Activated CD8-positive, alpha-beta memory T cell treated with anti-CD3 and anti-CD28 coated beads for 4 hours (primary cell): Measurements from ENCODE around the gene SLC7A1.

Experiments
- DNase-seq, 2 donors: peaks; one replicate each; pipeline ENCODE4 v3.0.0-alpha.2; 2020; ENCODE audit warnings: low read depth in 2 of 2

Gene SLC7A1

DNA sequence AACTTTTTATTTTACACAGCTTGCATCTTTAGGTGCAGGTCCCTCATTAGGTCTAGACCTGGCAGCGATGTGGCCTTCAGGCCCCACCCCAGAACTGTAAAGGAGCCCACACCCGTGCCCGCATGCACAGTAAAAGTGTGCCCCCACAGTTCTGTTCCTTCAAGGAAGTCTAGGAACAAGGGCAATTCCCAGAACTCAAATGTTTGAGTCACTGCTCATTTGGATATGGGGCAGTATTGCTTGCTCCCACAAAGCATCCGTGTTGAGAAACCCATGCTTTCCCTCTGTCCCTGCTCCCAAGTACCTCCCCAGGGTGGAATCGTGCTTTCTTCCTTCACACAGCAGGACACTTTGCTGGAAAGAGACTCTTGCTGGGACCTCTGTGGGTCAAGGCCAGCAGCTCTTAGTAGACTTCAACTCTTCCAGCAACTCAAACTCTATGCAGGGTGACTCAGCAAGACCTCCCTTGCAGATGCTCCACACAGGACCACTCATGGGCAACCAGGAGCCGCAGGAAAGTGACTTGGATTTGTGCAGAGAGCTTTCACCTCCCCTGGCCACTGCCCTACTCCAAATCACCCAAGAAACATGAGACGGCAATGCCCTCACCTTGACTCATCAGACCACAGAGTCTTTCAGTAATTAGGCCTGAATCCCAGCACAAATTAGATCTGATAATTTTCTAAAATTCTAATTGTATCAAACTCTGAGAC is 12.3 kb downstream of the SLC7A1 start:
- no peak for DNase-seq

DNA sequence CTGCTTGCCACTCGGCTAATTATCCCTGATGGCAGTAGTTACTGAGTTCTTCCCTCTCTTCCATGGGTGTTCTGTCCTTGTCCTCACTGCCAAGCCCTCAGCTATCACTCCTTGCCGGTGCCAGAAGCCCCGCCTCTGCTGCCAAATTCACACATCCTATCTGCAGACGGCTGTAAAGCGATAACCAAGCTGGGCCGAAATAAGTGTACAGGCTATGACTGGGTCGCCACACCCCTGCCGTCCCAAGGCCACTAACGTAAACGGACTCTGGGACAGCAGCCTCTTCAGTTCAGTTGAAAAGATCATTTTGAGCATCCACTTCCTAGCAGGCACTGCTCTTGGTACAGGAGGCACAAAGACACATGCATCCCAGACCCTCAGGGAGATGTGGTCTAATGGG is 13.3 kb downstream of the SLC7A1 start:
- no peak for DNase-seq

DNA sequence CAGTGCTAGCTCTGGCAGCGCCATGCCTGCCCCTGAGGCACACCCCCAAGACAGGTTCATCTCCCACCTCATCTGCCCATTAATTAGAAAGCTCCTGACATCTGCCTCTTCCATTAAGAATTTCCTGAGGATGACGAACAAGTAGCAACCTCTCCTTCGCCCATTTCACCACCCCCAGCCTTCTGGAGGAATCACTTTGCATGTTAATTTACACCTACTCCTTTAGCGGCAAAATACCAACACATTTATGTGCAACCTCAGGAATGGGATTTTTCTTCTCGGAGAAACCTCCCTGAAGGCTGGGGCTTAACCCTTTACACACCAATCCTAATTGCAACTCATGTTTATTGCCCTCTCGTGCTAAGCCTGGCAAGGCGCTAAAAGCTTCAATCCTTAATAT is 13.8 kb downstream of the SLC7A1 start:
- no peak for DNase-seq

DNA sequence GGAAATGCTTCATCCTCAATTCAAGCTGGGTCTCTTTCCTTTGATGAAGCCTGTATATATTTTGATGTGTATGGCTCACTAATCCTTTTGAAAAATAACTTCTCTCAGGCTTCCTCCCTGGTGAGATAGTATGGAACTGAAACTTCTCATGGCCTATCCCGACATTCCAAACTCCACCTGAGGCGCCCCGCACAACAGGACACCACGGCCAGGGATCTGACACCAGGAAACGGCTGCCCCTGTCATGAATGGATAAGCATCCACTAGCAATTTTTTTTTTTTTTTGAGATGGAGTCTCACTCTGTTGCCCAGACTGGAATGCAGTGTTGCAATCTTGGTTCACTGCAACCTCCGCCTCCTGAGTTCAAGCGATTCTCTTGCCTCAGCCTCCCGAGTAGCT is 16.4 kb downstream of the SLC7A1 start:
- DNase-seq = no peak

DNA sequence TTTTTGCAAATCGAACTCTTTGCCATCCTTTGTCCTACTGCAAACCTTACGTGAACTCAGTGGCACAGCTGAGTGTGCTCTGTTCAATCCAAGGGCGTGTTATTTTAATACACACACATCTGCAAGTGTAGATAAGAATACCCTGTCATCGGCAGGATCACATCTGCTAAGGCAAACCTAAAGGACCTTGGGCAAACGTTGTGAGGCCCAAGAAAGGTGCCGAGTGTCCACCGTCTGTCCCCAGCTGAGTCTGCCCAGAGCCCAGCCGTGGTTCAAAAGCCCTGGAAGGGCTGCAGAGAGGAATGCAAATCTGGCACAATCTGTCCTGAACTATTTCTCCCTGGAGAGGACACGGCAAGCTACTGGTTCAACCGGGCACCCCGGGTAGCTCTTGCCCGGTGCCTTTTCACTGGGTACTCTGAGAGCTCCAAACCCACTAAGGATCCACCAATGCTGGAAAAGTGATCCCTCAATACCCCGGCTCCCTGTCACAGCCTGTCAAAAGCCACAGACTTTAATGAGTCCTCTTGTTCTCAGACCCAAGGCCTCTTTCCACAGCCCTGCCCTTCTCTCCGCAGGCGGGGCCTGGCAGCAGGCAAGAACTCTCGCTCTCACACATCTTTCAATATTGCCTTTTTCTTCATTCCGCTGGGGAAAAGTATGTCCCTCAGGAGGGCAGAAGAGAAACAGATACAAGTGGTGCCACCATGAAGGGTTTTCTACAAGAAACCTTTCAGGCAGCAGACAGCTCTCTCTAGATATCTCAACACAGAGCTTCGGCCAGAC is 17.0 kb downstream of the SLC7A1 start:
- DNase-seq = no peak

DNA sequence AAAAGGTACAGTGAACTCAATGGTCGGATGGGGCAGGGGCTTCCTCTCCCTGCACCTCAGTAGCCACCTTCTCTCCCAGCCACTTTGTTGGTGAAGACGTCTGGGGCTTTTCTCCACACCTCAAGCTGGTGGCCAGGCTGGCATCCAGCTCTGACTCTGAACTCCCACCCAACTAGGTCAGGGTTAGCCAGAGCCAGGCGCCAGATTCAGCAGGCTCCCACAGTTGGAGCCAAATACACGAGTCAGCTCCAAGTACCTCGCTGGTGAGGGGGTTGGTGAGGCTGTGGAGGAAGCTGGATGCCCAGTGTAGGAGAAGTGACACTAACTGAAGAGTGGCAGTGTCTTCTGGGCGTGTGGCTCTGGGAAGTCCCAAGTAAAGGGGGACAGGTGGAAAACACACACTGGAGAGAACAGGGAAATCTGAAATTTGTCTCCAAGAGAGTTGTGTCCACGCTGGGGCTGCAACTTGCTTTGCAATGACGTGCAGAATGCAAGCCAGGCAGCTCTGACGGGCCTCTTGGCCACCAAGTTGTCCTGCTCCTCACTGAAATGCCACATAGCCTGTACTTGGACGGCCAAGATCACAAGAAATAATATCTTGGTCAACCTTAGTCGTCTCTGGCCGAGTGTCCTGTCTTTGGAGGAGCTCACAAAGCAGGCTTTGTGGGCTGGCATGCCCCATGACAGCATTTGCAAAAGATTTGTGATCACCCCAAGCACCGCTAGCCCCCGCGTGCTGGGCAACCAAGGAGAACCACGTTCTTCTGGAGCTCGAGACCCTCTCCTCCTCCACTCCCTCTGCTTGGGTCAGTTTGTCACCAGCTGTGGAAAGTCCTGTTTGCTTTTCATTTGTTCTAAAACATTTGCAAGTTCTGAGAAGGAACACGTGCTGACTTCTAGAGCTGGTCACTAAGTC is 18.1 kb downstream of the SLC7A1 start:
- DNase-seq = no peak

DNA sequence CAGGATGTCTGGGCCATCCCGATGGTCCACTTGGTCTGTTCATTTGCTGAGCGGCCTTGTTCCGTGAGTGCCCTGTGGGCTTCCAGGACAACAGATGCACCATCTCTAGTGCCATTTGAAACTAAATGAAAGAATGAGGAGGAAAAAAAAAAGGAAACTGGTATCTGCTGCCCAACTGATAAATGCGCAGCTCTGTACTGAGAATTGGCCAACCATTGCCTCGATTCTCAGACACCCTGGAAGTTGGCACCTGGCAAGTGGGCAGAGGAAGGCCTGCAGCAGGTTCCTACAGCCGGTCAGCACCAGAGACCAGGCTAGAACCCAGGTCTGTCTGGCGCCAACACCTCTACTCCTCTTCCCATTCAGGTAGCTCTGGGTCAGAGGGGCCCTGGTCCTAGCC is 18.9 kb downstream of the SLC7A1 start:
- no peak for DNase-seq

DNA sequence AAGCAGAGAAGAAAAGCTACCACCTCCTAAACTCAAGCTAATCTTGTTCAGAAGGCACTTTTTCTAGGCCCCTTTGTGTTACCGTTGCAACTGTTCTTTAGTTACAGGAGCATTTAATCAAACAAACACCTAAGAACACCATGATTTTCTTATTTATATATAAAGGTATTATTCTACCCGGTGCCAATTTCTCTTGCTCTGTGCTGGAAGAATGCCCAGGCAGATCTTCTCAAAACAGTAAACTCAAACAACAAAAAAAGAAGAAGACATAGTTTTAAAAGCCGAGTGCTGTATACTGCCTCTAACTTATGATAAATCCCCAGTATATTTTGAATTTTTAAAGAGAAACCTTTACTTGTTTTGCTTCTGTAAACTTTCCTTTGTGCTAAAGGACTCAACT is 20.4 kb downstream of the SLC7A1 start:
- DNase-seq = no peak

DNA sequence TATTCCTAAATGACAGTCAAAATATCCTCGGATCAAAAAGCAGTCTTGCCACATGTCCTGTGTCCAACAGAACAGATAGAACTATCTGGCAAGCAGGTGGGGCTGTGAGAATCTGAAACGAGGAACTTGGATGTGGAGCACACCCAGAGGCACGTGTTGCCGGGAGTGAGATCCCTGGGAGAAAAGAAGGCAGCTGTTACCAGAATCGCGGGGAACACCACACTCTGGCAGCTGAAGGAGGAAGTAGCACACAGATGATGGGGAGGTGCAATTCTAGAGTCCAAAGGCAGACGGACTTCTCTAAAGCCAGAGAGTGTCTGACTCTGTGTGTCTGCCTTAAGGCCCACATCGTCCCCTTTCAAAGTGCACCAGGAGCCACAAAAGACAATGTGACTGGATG is 22.3 kb downstream of the SLC7A1 start:
- DNase-seq = no peak

DNA sequence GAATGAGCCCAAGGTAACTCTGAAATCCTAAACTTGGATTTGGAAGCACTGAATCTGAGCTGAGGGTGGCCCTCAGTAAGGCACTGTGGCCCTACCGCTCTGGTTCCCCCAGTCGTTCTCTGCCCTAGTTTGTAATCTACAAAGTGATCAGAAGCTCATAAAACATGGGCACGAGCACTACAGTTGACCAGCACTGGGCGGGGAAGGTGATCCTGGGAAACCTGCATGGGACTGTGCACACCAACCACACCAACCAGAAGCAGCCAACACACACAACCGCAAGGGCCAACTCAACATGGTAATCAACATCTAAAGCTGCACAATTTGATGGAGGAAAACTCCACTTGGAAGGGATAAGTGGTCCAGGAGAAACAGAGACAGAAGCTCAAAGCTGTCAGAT is 22.9 kb downstream of the SLC7A1 start:
- DNase-seq = no peak

DNA sequence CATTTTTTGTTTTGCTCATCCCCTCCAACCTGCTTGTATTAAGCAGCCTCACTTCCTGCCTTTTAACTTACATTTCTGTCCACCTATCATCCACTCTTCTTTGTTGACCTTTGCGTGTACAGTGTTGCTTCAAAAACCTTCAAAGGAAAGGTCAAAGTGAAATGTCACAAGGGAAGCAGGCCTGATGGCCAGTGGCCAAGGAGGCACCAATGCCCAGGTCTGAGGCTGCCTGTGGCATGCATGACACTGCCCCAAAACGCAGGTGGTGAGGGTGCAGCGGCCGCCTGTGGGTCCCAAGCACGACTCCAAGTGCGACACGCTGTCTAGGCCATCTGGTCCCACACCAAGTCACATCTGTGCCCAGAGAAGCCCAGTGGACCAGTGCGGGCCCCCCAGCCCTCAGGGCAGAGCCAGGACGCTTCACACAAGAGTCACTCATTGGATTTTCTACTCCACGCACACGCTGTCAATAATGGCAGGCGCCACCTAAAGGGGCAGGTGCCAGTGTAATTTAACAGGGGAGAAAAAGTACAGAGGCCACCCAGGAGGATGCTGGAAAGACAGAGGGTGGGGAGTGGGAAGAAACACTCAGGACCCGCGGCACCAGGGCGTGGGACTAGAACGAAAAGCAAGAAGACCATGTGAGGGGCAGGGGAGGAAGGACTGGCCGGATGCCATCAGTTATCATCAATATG is 23.5 kb downstream of the SLC7A1 start:
- DNase-seq = no peak

DNA sequence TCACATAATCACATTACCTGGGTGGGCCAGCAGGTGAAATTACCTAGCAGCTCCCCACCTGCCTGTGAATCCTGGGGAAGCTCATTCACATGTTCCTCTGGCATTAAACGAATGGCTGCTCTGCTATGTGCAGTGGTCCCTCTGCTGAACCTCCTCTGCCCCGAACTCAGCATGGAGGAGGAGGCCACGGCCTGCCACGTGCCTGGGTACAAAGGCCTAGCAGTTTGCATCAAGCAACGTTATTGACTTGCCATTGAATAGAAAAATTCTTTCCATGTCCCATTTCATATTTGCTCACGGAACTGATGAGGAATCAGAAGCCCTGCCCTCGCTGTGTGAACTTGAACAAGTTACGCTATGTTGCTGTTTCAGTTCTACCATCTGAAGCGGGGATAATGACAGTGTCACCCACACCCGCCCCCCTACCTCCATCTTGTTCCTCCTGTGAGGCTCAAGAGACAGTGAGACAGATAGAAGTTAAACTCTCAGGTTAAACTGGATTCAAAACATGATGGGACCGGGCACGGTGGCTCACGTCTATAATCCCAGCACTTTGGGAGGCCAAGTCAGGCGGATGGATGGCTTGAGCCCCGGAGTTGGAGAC is 25.3 kb downstream of the SLC7A1 start:
- no peak for DNase-seq

DNA sequence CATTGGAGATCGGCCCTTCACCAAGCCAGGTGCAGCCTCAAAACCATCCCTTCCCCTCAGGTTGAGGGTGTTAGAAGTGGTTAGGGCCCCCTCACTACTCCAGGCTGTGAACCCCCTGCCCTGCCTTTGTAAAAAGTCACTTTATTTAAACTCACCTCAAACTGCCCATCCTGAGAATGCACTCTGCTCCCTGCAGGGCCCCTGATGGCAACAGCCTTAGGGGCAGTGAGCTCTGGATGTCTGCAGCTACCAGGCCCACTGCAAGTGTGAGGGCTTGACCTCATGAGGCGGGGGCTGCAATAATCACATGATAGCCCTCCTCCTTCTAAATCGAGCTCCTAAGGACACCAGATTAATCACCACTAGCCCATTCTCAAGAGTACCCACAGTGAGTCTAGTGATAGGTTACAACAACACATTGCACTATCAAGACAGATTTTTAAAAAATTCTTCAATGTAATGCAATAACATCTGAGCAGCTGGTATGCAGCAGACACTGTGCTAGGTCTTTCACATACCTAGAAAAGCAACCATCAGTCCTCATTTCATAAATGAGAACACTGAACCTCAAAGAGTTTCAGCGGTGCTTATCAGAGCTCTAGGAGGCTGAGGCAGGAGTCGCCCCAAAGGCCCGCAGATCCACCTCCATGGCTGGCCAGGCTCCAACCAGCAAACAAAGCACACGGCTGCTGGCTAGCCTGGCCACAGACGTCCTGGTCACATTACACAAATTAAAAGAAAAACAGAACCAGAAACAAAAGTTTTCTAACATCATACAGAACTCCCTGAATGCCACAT is 26.0 kb downstream of the SLC7A1 start:
- no peak for DNase-seq

DNA sequence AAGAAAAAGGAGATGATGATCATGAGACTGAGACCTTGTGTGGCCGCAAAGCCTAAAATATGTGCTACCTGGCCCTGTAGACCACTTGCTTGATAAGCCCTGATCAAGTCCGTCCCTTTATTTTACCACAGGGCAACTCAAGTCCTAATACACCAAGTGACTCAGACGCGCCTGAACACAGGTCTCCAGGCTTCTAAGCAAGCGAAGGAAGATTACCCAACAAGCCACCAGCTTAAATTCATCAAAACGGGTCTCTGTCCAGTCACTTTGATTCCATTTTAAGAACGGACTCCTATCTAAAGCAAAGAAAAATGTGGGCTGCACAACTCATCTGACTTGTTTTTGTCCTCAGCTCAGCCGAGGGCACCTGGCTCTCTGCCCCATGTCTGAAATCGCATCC is 26.8 kb downstream of the SLC7A1 start:
- no peak for DNase-seq

DNA sequence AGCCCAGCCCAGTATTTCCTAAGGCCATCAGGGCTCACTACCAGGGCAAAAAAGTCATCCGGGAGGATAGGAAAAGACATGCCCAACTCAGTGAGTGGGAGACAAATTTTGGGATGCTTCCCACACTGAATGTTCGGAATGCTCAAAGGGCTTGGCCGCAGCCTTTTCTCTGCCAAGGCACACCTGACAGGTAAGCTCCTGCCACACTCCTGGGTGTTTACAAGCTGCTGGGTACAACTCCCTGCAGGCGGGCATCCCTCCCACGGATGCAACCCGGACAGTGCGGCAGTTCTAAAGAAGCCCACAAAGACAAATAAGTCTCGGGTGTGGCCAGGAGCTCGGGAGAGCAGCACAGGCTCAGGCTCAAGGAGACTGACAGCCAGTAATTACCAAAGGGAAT is 28.1 kb downstream of the SLC7A1 start:
- no peak for DNase-seq

DNA sequence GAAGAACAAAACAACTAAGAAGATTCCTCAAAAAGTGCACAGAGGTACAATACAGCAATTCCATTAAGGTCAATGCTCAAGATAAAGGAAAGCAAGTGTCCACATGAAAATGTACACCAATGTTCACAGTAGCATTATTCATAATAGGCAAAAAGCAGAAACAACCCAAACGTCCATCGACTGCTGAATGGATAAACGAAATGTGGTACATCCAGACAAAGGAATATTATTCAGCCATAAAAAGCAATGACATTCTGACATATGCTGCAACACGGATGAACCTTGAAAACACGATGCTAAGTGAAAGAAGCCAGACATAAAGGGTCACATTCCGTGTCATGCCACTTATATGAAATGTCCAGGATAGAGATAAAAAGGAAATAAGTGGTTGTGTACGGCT is 29.3 kb downstream of the SLC7A1 start:
- no peak for DNase-seq

DNA sequence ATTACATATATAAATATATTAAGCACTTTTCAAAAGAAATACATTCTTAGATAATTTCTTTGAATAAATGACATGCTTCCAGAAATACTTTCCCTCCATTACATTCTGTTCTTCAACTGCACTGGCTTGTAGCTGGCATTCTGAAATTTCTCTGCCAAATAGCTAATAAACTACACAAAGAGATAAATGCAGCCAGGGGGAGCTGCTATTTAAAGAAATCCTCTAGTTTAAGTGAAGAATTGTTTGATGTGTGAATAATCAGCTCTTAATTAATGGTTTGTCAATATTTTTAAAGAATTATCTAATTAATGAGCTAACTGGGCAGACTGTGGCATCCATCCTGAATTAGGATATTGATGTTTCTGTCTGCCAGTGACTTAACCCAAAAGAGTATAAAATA is 30.7 kb downstream of the SLC7A1 start:
- no peak for DNase-seq

DNA sequence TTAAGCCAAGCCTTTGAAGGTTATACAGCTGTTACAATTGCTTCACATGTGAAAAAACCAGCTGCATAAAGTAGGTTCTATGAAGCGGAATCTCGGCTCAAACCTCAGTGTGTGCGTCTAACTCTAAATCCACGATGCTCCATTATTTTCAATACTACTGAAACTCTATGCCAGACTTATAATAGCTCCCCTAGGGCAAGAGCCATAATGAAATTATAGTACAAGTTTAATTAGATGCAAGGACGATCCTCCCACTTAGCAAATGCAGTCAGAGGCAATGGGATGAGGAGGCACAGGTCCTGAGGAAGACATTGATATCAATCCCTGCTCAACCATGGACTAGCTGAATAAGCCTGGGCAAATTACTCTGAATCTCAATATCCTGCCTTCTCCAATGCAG is 31.1 kb downstream of the SLC7A1 start:
- no peak for DNase-seq

DNA sequence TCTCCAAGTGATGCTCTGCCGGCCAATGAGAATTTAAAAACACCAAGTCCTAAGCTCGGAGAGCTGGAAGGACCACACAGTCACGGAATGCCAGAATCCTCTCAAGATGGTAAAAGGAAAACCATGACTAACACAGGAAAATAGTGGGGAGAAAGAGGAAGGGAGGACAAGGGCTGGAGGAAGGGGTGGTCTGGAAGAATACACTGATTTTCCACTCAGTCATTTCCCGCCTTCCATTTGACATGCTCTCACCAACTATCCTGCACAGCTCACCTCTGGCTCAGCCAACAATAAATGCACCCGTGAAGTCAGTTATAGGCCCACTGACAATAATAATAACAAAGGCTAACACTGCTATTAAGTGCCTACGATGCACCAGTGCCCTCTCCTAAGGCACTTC is 31.5 kb downstream of the SLC7A1 start:
- no peak for DNase-seq

DNA sequence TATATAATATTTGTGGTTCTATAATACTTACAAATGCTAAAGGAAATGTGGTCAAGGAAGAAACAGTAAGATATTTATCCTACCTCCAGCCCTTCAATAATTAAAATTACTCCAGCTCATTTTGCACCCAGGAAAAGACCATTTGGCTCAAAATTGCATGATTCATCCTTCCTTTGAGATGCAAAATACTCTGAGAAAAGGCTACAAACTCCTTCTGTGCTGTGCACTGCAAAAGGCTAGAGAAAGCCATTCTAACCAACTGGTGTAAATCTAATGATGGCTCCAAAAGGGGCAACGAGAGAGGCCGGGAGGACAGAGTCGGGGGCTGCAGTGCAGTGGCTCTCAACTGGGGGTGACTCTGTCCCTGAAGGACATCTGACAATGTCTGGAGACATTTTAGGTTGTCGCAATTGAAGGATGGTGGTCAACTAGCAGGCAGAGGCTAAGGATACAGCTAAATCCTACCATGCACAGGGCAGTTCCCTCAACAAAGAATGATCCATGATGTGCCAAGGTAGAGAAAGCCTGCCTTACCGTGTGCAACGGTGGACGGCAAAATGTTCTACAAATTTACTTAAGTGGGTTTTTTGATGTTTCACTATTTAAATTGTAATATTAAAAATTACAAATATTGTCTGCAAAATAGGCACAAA is 32.6 kb downstream of the SLC7A1 start:
- no peak for DNase-seq
